ENCODE results near the gene PTPRO. TPM values are rescaled to one million over a fixed set of nuclear protein-coding genes. Genes with fewer than 3 reads are reported as not detected.

PTPRO gene
- total RNA-seq, 1 donor from 2014 or later: 21.4 TPM

GRCh38 chr12:15372352-15372751 is 50.0 kb downstream of the PTPRO start:
- H3K4me3 ChIP-seq: no peak overlapping the region
- DNase-seq (no peak), ATAC-seq (no peak)
- H3K36me3 ChIP-seq: no peaks in the 10 kb centered on the region
- intact Hi-C loops (cut with DNase I): no loop called here
- TF ChIP-seq CTCF (IDR thresholded peaks at IDR 0.05): no peak
- H3K9me3 ChIP-seq: peaks cover 15% of the 10 kb centered on the region
- H3K27ac ChIP-seq: no peak overlapping the region
- H3K27me3 ChIP-seq (ENCODE audit: low read depth): no peaks in the 10 kb centered on the region
- no peaks in the 10 kb centered on the region for H3K4me1 ChIP-seq

GRCh38 chr12:15387772-15388171 is 65.5 kb downstream of the PTPRO start:
- ATAC-seq (no peak), DNase-seq (no peak)
- no peak for TF ChIP-seq CTCF (IDR thresholded peaks at IDR 0.05)
- Histone ChIP-seq H3K4me1 (no peaks in the 10 kb centered on the region), H3K36me3 (no peaks in the 10 kb centered on the region), H3K27me3 (ENCODE audit: low read depth) (no peaks in the 10 kb centered on the region), H3K27ac (no peak overlapping the region), H3K9me3 (no peaks in the 10 kb centered on the region), H3K4me3 (no peak overlapping the region)
- intact Hi-C loops (cut with DNase I): no loop called here

- DNase-seq (no peak), ATAC-seq (no peak)
- Histone ChIP-seq H3K27ac (no peak overlapping the region), H3K4me3 (no peak overlapping the region), H3K27me3 (ENCODE audit: low read depth) (no peaks in the 10 kb centered on the region), H3K36me3 (no peaks in the 10 kb centered on the region), H3K4me1 (no peaks in the 10 kb centered on the region), H3K9me3 (no peaks in the 10 kb centered on the region)
- intact Hi-C loops (cut with DNase I): no loop called here
- TF ChIP-seq CTCF (IDR thresholded peaks at IDR 0.05): no peak
Measured at GRCh38 chr12:15389561-15389960, 67.3 kb downstream of the PTPRO start.

- Histone ChIP-seq H3K27ac (no peak overlapping the region), H3K9me3 (no peaks in the 10 kb centered on the region), H3K27me3 (ENCODE audit: low read depth) (no peaks in the 10 kb centered on the region), H3K4me3 (no peak overlapping the region), H3K4me1 (no peaks in the 10 kb centered on the region), H3K36me3 (no peaks in the 10 kb centered on the region)
- DNase-seq (no peak), ATAC-seq (no peak)
- no peak for TF ChIP-seq CTCF (IDR thresholded peaks at IDR 0.05)
- intact Hi-C loops (cut with DNase I): no loop called here
Measured at GRCh38 chr12:15393037-15393436, 70.7 kb downstream of the PTPRO start.

- Histone ChIP-seq H3K27me3 (ENCODE audit: low read depth) (no peaks in the 10 kb centered on the region), H3K4me3 (no peak overlapping the region), H3K9me3 (no peaks in the 10 kb centered on the region), H3K27ac (no peak overlapping the region), H3K4me1 (no peaks in the 10 kb centered on the region), H3K36me3 (no peaks in the 10 kb centered on the region)
- intact Hi-C loops (cut with DNase I): no loop called here
- ATAC-seq (no peak), DNase-seq (no peak)
- no peak for TF ChIP-seq CTCF (IDR thresholded peaks at IDR 0.05)
Measured at GRCh38 chr12:15393995-15394394, 71.7 kb downstream of the PTPRO start.

- H3K4me3 ChIP-seq: no peak overlapping the region
- no peaks in the 10 kb centered on the region for H3K27me3 ChIP-seq (ENCODE audit: low read depth)
- ATAC-seq: no peak
- H3K9me3 ChIP-seq: no peaks in the 10 kb centered on the region
- intact Hi-C loops (cut with DNase I): no loop called here
- H3K36me3 ChIP-seq: no peaks in the 10 kb centered on the region
- no peak for TF ChIP-seq CTCF (IDR thresholded peaks at IDR 0.05)
- no peak for DNase-seq
- no peaks in the 10 kb centered on the region for H3K4me1 ChIP-seq
- H3K27ac ChIP-seq: no peak overlapping the region
Measured at GRCh38 chr12:15404485-15404884, 82.2 kb downstream of the PTPRO start.

Data from lower lobe of right lung (tissue), 2 donors.